ENCODE results near the gene FMNL3.

The FMNL3 gene

GRCh38 chr12:49661746-49662145 is 45.5 kb downstream of the FMNL3 start:
- DNase-seq (ENCODE audit: low read depth), result no peak
- H3K4me3 ChIP-seq (ENCODE audit: low read depth, low read length), result no peak overlapping the region

GRCh38 chr12:49661191-49661590 is 46.0 kb downstream of the FMNL3 start:
- no peak overlapping the region for H3K4me3 ChIP-seq (ENCODE audit: low read depth, low read length)
- no peak for DNase-seq (ENCODE audit: low read depth)

GRCh38 chr12:49659753-49660152 is 47.5 kb downstream of the FMNL3 start:
- H3K4me3 ChIP-seq (ENCODE audit: low read depth, low read length), result no peak overlapping the region
- no peak for DNase-seq (ENCODE audit: low read depth)

GRCh38 chr12:49658276-49658675 is 48.9 kb downstream of the FMNL3 start:
- no peak for DNase-seq (ENCODE audit: low read depth)
- H3K4me3 ChIP-seq (ENCODE audit: low read depth, low read length), result no peak overlapping the region

- H3K4me3 ChIP-seq (ENCODE audit: low read depth, low read length), result no peak overlapping the region
- no peak for DNase-seq (ENCODE audit: low read depth)
Measured at GRCh38 chr12:49655595-49656236, 51.5 kb downstream of the FMNL3 start.

GRCh38 chr12:49654715-49655114 is 52.5 kb downstream of the FMNL3 start:
- no peak overlapping the region for H3K4me3 ChIP-seq (ENCODE audit: low read depth, low read length)
- no peak for DNase-seq (ENCODE audit: low read depth)

- no peak for DNase-seq (ENCODE audit: low read depth)
- no peak overlapping the region for H3K4me3 ChIP-seq (ENCODE audit: low read depth, low read length)
Measured at GRCh38 chr12:49652921-49653520, 54.2 kb downstream of the FMNL3 start.

GRCh38 chr12:49651855-49652254 is 55.4 kb downstream of the FMNL3 start:
- H3K4me3 ChIP-seq (ENCODE audit: low read depth, low read length), result no peak overlapping the region
- DNase-seq (ENCODE audit: low read depth), result no peak

- DNase-seq (ENCODE audit: low read depth), result no peak
- H3K4me3 ChIP-seq (ENCODE audit: low read depth, low read length), result no peak overlapping the region
Measured at GRCh38 chr12:49649892-49650291, 57.3 kb downstream of the FMNL3 start.

- no peak for DNase-seq (ENCODE audit: low read depth)
- no peak overlapping the region for H3K4me3 ChIP-seq (ENCODE audit: low read depth, low read length)
Measured at GRCh38 chr12:49649445-49649844, 57.8 kb downstream of the FMNL3 start.

GRCh38 chr12:49648712-49649003 is 58.5 kb downstream of the FMNL3 start:
- no peak for DNase-seq (ENCODE audit: low read depth)
- no peak overlapping the region for H3K4me3 ChIP-seq (ENCODE audit: low read depth, low read length)

GRCh38 chr12:49647827-49648711 is 59.1 kb downstream of the FMNL3 start:
- DNase-seq (ENCODE audit: low read depth), result no peak
- H3K4me3 ChIP-seq (ENCODE audit: low read depth, low read length), result no peak overlapping the region

- DNase-seq (ENCODE audit: low read depth), result no peak
Measured at GRCh38 chr12:49646871-49647654, 60.1 kb downstream of the FMNL3 start.

GRCh38 chr12:49646331-49646830 is 60.8 kb downstream of the FMNL3 start:
- H3K4me3 ChIP-seq (ENCODE audit: low read depth, low read length), result no peak overlapping the region
- DNase-seq (ENCODE audit: low read depth), result no peak

More at GRCh38 chr12:49646871-49647654, 60.1 kb downstream of the FMNL3 start:
- H3K4me3 ChIP-seq (ENCODE audit: low read depth, low read length), result no peak overlapping the region

GRCh38 chr12:49645146-49646039 is 61.8 kb downstream of the FMNL3 start:
- DNase-seq (ENCODE audit: low read depth), result no peak
- H3K4me3 ChIP-seq (ENCODE audit: low read depth, low read length), result no peak overlapping the region

GRCh38 chr12:49644620-49644994 is 62.6 kb downstream of the FMNL3 start:
- H3K4me3 ChIP-seq (ENCODE audit: low read depth, low read length), result no peak overlapping the region
- no peak for DNase-seq (ENCODE audit: low read depth)

GRCh38 chr12:49643961-49644619 is 63.1 kb downstream of the FMNL3 start:
- DNase-seq (ENCODE audit: low read depth), result no peak
- no peak overlapping the region for H3K4me3 ChIP-seq (ENCODE audit: low read depth, low read length)

- H3K4me3 ChIP-seq (ENCODE audit: low read depth, low read length), result no peak overlapping the region
- DNase-seq (ENCODE audit: low read depth), result no peak
Measured at GRCh38 chr12:49643135-49643534, 64.1 kb downstream of the FMNL3 start.

Data from skeletal muscle cell (primary cell).